GM13977 (cell line): ENCODE results near the gene LRP3.

ENCODE experiments used
- DNase-seq: peaks from one replicate; pipeline ENCODE4 v3.0.0; 2012; ENCODE audit warnings: low spot score
- CTCF ChIP-seq: IDR thresholded peaks from 2 replicates; pipeline ENCODE4 v1.5.1; 2012; ENCODE audit warnings: mild to moderate bottlenecking, control low read depth; ENCODE audit not compliant: insufficient read depth; ENCODE audit errors: extremely low read depth, missing control alignments
- in situ Hi-C: fragments of 300-500 bp; cut with MboI; formaldehyde crosslinking; loops from one replicate; pipeline ENCODE4 v1.12.0; 2022; ENCODE audit warnings: low sequenced_read_pairs, low pct_unique_long_range_greater_than_20kb, mixed read lengths, inconsistent platforms; ENCODE audit not compliant: unreplicated experiment

The LRP3 gene

GRCh38 chr19:33227242-33227650 is 33.1 kb downstream of the LRP3 start:
- DNase-seq, result no peak
- TF ChIP-seq CTCF, result no peak
- in situ Hi-C loops, result no loop called here

- DNase-seq, result no peak
- TF ChIP-seq CTCF, result no peak
- in situ Hi-C loops, result no loop called here
These were observed 33.9 kb downstream of the LRP3 start for GRCh38 chr19:33227870-33228599.

GRCh38 chr19:33229962-33230361 is 35.8 kb downstream of the LRP3 start:
- no peak for TF ChIP-seq CTCF
- in situ Hi-C loops, result loop anchor here (10.0 kb wide), 1 partner anchor 175 kb away; no protein-coding TSS in a partner anchor
- no peak for DNase-seq

GRCh38 chr19:33231511-33231910 is 37.4 kb downstream of the LRP3 start:
- DNase-seq, result no peak
- TF ChIP-seq CTCF, result no peak
- in situ Hi-C loops, result loop anchor here (10.0 kb wide), 1 partner anchor 173 kb away; no protein-coding TSS in a partner anchor

- no peak for DNase-seq
- no peak for TF ChIP-seq CTCF
- in situ Hi-C loops, result loop anchor here (10.0 kb wide), 1 partner anchor 172 kb away; no protein-coding TSS in a partner anchor
These were observed 38.5 kb downstream of the LRP3 start for GRCh38 chr19:33232656-33233055.

GRCh38 chr19:33233056-33233873 is 39.1 kb downstream of the LRP3 start:
- no peak for TF ChIP-seq CTCF
- no peak for DNase-seq
- in situ Hi-C loops, result loop anchor here (10.0 kb wide), 1 partner anchor 172 kb away; no protein-coding TSS in a partner anchor
